Osteoblast (primary cell): ENCODE data around the gene NPVF. TPM values are rescaled to one million over a fixed set of nuclear protein-coding genes. Genes with fewer than 3 reads are reported as not detected.

ENCODE experiments used
- DNase-seq: peaks from one replicate; pipeline ENCODE4 v3.0.0; 2011; ENCODE audit warnings: low spot score, mixed read lengths; ENCODE audit not compliant: insufficient read length; ENCODE audit errors: missing footprints
- H2AFZ ChIP-seq: 2 replicates; pipeline ENCODE4 v1.6.0; 2011; ENCODE audit warnings: mild to moderate bottlenecking, low read length
- H3K27ac ChIP-seq: 2 replicates; pipeline ENCODE4 v1.5.1; 2011; ENCODE audit warnings: mild to moderate bottlenecking, low read depth, low read length, moderate library complexity
- H3K27me3 ChIP-seq: 2 replicates; pipeline ENCODE4 v1.6.0; 2012; ENCODE audit warnings: mild to moderate bottlenecking, control low read depth, inconsistent platforms, low read length, moderate library complexity; ENCODE audit not compliant: insufficient read depth
- H3K36me3 ChIP-seq: 2 replicates; pipeline ENCODE4 v1.5.1; 2011; ENCODE audit warnings: mild to moderate bottlenecking, low read length, control low read depth, moderate library complexity; ENCODE audit not compliant: insufficient read depth
- H3K4me1 ChIP-seq: 2 replicates; pipeline ENCODE4 v1.5.1; 2011; ENCODE audit warnings: mild to moderate bottlenecking, low read length, control low read depth, moderate library complexity; ENCODE audit not compliant: insufficient read depth
- H3K4me2 ChIP-seq: 2 replicates; pipeline ENCODE4 v1.6.0; 2011; ENCODE audit warnings: mild to moderate bottlenecking, low read length; ENCODE audit not compliant: insufficient read depth
- H3K4me3 ChIP-seq: fragments of 200-600 bp; sonication (generic); 3 replicates; pipeline ENCODE4 v1.5.1; 2012; ENCODE audit warnings: mild to moderate bottlenecking, low read length, inconsistent platforms; ENCODE audit not compliant: insufficient read depth
- H3K79me2 ChIP-seq: 2 replicates; pipeline ENCODE4 v1.6.0; 2012; ENCODE audit warnings: mild to moderate bottlenecking, low read length, control low read depth, inconsistent platforms; ENCODE audit not compliant: insufficient read depth
- H3K9me3 ChIP-seq: 2 replicates; pipeline ENCODE4 v1.5.1; 2011; ENCODE audit warnings: low read depth, low read length, control low read depth
- H4K20me1 ChIP-seq: 2 replicates; pipeline ENCODE4 v1.6.0; 2012; ENCODE audit warnings: mild to moderate bottlenecking, low read length, control low read depth; ENCODE audit not compliant: insufficient read depth
- total RNA-seq: library from RNA; depleted of rRNA; stranded (reverse); fragments of >200 nt; gene quantifications from 2 replicates; pipeline ENCODE4 v1.2.3, GENCODE V29; 2012
- TF ChIP-seq, protein P1 (sequence below): IDR thresholded peaks from 2 replicates; pipeline ENCODE4 v1.5.1; 2011; ENCODE audit warnings: mild to moderate bottlenecking, low read depth, low read length, moderate library complexity; ENCODE audit errors: extremely low read depth

Gene NPVF
- total RNA-seq, 1 donor = not detected

DNA sequence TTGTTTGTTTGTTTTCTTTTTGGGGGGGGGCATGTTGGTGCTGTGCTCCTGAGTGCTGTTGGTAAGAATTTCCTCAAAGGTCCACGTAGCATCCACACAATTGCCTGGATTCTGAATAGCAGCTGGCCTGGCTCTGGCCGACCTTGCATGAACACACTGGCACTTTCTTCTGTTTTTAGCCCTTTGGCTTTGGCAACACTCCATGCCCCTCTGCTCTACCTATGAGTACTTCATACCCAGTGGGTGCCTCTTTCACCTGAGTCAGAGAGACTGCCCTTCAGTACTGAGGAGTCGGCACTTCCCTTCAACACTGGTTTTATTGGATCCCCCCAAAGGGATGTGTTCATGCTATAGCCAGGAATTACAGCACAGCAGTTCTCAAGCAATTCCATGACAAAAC lies 7.2 kb upstream of the NPVF start:
- Histone ChIP-seq H3K4me3 (no peak overlapping the region), H3K36me3 (no peaks in the 10 kb centered on the region), H3K27me3 (no peaks in the 10 kb centered on the region), H3K4me1 (no peaks in the 10 kb centered on the region), H2AFZ (no peak overlapping the region), H3K4me2 (no peak overlapping the region), H3K27ac (no peak overlapping the region), H3K79me2 (no peaks in the 10 kb centered on the region), H3K9me3 (no peaks in the 10 kb centered on the region), H4K20me1 (no peaks in the 10 kb centered on the region)
- no peak for DNase-seq
- TF ChIP-seq, protein P1, sequence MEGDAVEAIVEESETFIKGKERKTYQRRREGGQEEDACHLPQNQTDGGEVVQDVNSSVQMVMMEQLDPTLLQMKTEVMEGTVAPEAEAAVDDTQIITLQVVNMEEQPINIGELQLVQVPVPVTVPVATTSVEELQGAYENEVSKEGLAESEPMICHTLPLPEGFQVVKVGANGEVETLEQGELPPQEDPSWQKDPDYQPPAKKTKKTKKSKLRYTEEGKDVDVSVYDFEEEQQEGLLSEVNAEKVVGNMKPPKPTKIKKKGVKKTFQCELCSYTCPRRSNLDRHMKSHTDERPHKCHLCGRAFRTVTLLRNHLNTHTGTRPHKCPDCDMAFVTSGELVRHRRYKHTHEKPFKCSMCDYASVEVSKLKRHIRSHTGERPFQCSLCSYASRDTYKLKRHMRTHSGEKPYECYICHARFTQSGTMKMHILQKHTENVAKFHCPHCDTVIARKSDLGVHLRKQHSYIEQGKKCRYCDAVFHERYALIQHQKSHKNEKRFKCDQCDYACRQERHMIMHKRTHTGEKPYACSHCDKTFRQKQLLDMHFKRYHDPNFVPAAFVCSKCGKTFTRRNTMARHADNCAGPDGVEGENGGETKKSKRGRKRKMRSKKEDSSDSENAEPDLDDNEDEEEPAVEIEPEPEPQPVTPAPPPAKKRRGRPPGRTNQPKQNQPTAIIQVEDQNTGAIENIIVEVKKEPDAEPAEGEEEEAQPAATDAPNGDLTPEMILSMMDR = no peak

DNA sequence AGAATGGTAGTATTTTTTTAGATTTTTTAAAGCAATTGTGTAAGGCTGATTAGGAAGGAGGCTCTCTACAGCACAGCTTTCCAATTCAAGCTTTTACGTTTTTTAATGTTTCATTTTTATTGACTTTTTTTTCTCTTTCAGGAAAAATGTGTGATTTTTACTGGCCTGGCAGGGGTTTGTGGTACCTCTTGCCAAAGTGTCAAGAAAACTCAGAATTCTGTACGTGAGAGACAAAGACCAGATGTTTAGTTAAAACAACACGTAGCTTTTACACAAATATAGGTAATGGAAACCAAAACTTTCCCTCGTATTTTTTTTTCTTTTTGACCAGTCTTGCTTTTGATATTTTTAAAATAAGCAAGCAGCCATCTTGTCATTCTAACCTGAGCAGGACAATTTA lies 6.0 kb upstream of the NPVF start:
- H3K27ac ChIP-seq = no peak overlapping the region
- no peaks in the 10 kb centered on the region for H3K79me2 ChIP-seq
- no peaks in the 10 kb centered on the region for H3K27me3 ChIP-seq
- H3K4me1 ChIP-seq = no peaks in the 10 kb centered on the region
- H4K20me1 ChIP-seq = no peaks in the 10 kb centered on the region
- H3K4me3 ChIP-seq = no peak overlapping the region
- H2AFZ ChIP-seq = no peak overlapping the region
- no peaks in the 10 kb centered on the region for H3K36me3 ChIP-seq
- TF ChIP-seq, protein P1 = no peak
- no peaks in the 10 kb centered on the region for H3K9me3 ChIP-seq
- DNase-seq = no peak
- no peak overlapping the region for H3K4me2 ChIP-seq

DNA sequence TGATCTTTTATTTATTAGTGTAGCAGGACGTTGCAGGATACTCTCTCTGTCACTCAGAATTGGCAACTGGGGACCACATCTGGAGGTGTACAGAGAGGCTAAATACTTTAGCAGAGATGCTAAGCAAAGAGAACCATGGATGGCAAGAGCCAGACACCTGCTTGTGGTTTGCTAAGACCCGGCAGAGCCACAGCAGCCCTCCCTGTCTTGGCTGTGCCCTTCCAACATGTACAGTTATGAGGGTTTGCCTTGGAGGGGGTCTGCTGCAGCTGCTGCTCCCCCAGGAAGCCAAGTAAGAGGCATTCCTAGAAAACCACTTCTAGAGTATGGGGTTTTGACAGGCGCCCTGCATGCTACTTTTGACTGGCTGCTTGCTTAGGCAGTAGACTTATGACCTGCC lies 5.1 kb downstream of the NPVF start:
- Histone ChIP-seq H3K4me3 (no peak overlapping the region), H3K4me1 (no peaks in the 10 kb centered on the region), H2AFZ (no peak overlapping the region), H3K36me3 (no peaks in the 10 kb centered on the region), H3K4me2 (no peak overlapping the region), H3K27me3 (no peaks in the 10 kb centered on the region), H3K27ac (no peak overlapping the region), H3K9me3 (no peaks in the 10 kb centered on the region), H4K20me1 (no peaks in the 10 kb centered on the region), H3K79me2 (no peaks in the 10 kb centered on the region)
- no peak for DNase-seq
- TF ChIP-seq, protein P1 = no peak

DNA sequence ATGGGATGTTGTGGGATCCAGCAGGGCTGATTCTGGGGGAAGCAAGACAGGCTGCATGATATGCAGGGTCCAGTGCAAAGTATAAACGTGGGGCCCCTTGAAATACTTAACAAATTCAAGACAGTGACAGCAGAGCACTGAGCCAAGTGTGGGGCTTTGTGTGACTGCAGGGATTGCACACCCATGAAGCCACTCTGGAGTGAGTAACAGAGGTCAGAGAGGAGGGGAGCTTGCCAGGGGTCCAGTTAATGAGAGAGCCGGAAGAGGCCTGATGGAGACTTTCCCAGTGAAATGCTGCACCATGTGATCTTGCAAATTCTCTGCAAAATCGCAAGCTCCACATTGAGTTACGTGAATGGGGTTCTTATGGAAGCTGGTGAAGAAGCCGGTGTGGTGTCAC lies 5.6 kb downstream of the NPVF start:
- no peaks in the 10 kb centered on the region for H3K9me3 ChIP-seq
- no peaks in the 10 kb centered on the region for H3K27me3 ChIP-seq
- H3K27ac ChIP-seq = no peak overlapping the region
- H3K4me3 ChIP-seq = no peak overlapping the region
- H3K4me1 ChIP-seq = no peaks in the 10 kb centered on the region
- TF ChIP-seq, protein P1 = no peak
- H3K79me2 ChIP-seq = no peaks in the 10 kb centered on the region
- DNase-seq = no peak
- H3K36me3 ChIP-seq = no peaks in the 10 kb centered on the region
- H2AFZ ChIP-seq = no peak overlapping the region
- no peaks in the 10 kb centered on the region for H4K20me1 ChIP-seq
- H3K4me2 ChIP-seq = no peak overlapping the region
